ENCODE data around the gene TOMT. TPM values are rescaled to one million over a fixed set of nuclear protein-coding genes. Genes with fewer than 3 reads are reported as not detected.

TOMT gene
- polyA plus RNA-seq, 2 of the 4 experiments (the other 2 are of a cell fraction), result not detected

- TF ChIP-seq HOXA7 (CRISPR knock-in tag; IDR thresholded peaks at IDR 0.05) (0 out of 2 replicates have a peak, but pooled peaks have one; percentile 45), CTCF (IDR thresholded peaks at IDR 0.05) (no peak), ZC3H11A (IDR thresholded peaks at IDR 0.05) (no peak), RAD21 (conservative IDR thresholded peaks at IDR 0.05 in 1 of 2, IDR thresholded peaks at IDR 0.05 in 1 of 2) (no peak), CBX8 (IDR thresholded peaks at IDR 0.05) (no peak), JUNB (IDR thresholded peaks at IDR 0.05) (no peak), MAFK (IDR thresholded peaks at IDR 0.05; ENCODE audit: partially characterized antibody) (no peak), NR3C1 (IDR thresholded peaks at IDR 0.05) (no peak), MYC (IDR thresholded peaks at IDR 0.05; ENCODE audit: borderline replicate concordance, low read length) (no peak)
Measured at GRCh38 chr11:72102946-72103753, 2.6 kb upstream of the TOMT start, which contains the start of gene LAMTOR1 (continued).

- 0 out of 3 replicates have a peak overlapping the region, but pooled peaks have one; percentile 15 for H3K4me3 ChIP-seq
- ChIA-PET POLR2A (interaction anchor here (3.3 kb wide), 1 partner anchor 9 kb away, joined by 20 read pairs; the partner anchor contains the start of gene ANAPC15), CTCF (interaction anchor here (1.0 to 1.9 kb wide), 3 partner anchors 18 to 79 kb away, joined by 3 to 8 read pairs (median 5); no protein-coding TSS in a partner anchor)
- peak overlapping the region; percentile 73 to 93 for H3K27ac ChIP-seq
- peak overlapping the region; percentile 66 for H3K4me2 ChIP-seq
- 87% methylated on average over 11 of the region's 11 CpGs for WGBS (ENCODE audit: missing lambda C conversion rate)
- no peak for ATAC-seq
- no peak for DNase-seq (ENCODE audit: low read depth in 1 of 2, low spot score in 1 of 2)
- H3K4me1 ChIP-seq, result peaks cover 14% of the 10 kb centered on the region
- H3K9me3 ChIP-seq, result no peaks in the 10 kb centered on the region
- TF ChIP-seq ELK1 (IDR thresholded peaks at IDR 0.05; ENCODE audit: low read depth, low read length), result no peak
- TF ChIP-seq HOXB5 (CRISPR knock-in tag; IDR thresholded peaks at IDR 0.05), result no peak
- FAIRE-seq, result no peak
Measured at GRCh38 chr11:72103754-72104167, 2.0 kb upstream of the TOMT start.

GRCh38 chr11:72111300-72112142 is 5.8 kb downstream of the TOMT start:
- Histone ChIP-seq H3K4me1 (peaks cover 9% of the 10 kb centered on the region; the same call in 2 of the 3 replicates), H3K9me3 (no peaks in the 10 kb centered on the region), H3K27ac (peak overlapping the region; percentile 94 to 97), H3K4me2 (peak overlapping the region; percentile 80), H3K4me3 (peak overlapping the region; percentile 51)
- DNase-seq (ENCODE audit: low read depth in 1 of 2, low spot score in 1 of 2), result no peak
- ChIA-PET POLR2A (interaction anchor here (0.6 to 1.6 kb wide), 12 partner anchors 9 to 124 kb away, joined by 3 to 20 read pairs (median 3); partner anchors contain the start of gene LAMTOR1), CTCF (interaction anchor here (0.7 to 3.0 kb wide), 10 partner anchors 33 to 320 kb away, joined by 3 to 26 read pairs (median 3); no protein-coding TSS in a partner anchor)
- no peak for FAIRE-seq
- peak; percentile 19 to 39 for ATAC-seq
- WGBS (ENCODE audit: missing lambda C conversion rate), result 3% methylated on average over 10 of the region's 10 CpGs
- no peak for TF ChIP-seq ELK1 (IDR thresholded peaks at IDR 0.05; ENCODE audit: low read depth, low read length)
- no peak for TF ChIP-seq USF2 (IDR thresholded peaks at IDR 0.05)
- TF ChIP-seq CTCF (IDR thresholded peaks at IDR 0.05), result no peak
- TF ChIP-seq CBX2 (IDR thresholded peaks at IDR 0.05; ENCODE audit: borderline replicate concordance, low read depth), result no peak
- no peak for TF ChIP-seq MAX (IDR thresholded peaks at IDR 0.05)
- TF ChIP-seq EHMT2 (IDR thresholded peaks at IDR 0.05; ENCODE audit: low read depth), result no peak
- TF ChIP-seq ATOH8 (CRISPR knock-in tag; IDR thresholded peaks at IDR 0.05; ENCODE audit: low read depth), result no peak
- TF ChIP-seq ZSCAN20 (CRISPR knock-in tag; IDR thresholded peaks at IDR 0.05), result no peak
- no peak for TF ChIP-seq SREBF2 (IDR thresholded peaks at IDR 0.05)
- TF ChIP-seq NR3C1 (IDR thresholded peaks at IDR 0.05), result no peak
- TF ChIP-seq EP300 (IDR thresholded peaks at IDR 0.05), result no peak
- TF ChIP-seq FOSL2 (IDR thresholded peaks at IDR 0.05), result no peak
- 0 out of 2 replicates have a peak, but pooled peaks have one; percentile 6 for TF ChIP-seq FOSL2 (CRISPR knock-in tag; IDR thresholded peaks at IDR 0.05)
- TF ChIP-seq NFE2L2 (conservative IDR thresholded peaks at IDR 0.05; ENCODE audit: low read length), result no peak
- peak; percentile 89; the same call in 1 of the 2 replicates for TF ChIP-seq ESRRA (IDR thresholded peaks at IDR 0.05; ENCODE audit: borderline replicate concordance, low read length)
